GM18870 (cell line): ENCODE data around the gene SMARCA5.
"Not testable (repeated sequence)": the region's sequence is repeated elsewhere in the genome, so short reads cannot be mapped to it uniquely, and the experiment has no call there.

Source experiments
- ATAC-seq: cut with Tn5 transposase; IDR thresholded peaks from one replicate; pipeline ENCODE4 v1.9.1; 2021; ENCODE audit warnings: moderate library complexity; ENCODE audit not compliant: unreplicated experiment

SMARCA5 gene

DNA sequence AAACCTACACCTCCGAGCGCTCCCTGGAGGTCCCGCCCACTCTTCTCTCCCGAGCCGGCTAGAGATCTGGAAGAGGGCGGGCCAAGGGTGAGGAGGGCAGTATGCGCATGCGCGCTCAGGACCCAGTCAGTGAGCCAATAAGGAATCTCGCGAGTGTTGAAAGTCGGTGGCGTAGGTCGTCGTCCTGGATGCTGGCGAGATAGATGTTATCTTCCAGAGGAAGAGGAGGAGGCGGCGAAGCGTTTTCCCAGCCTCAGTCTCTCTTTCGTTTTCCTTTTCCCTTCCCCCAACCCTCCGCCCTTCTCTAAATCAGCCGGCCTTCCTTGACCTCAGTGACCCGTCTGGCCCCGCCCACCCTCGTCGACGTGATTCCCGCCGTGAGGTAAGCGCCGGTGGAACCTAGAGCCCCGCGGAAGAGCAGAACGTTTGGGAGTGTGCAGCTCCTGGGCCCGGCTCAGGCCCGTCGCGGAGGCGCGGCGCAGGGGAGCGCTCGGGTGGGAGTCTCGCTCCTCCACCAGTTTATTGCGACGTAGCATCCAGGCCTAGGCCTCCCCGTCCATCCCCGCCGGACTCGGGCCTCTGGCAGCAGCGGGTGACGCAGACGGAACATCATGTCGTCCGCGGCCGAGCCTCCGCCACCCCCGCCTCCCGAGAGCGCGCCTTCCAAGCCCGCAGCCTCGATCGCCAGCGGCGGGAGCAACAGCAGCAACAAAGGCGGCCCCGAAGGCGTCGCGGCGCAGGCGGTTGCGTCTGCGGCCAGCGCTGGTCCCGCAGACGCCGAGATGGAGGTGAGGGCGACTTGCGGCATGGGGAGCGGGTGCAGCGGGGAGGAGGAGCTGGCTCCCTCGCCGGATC is at the start of gene SMARCA5:
SMARCA5 (plus strand) TSS at position 389 of the 855 bp plus-strand sequence; CDS start at position 612, 223 bp downstream.
- peak; percentile 86 for ATAC-seq

GRCh38 chr4:143473334-143474126 is 40.0 kb upstream of the SMARCA5 start:
- no peak for ATAC-seq

GRCh38 chr4:143477487-143477886 is 36.0 kb upstream of the SMARCA5 start:
- no peak for ATAC-seq

DNA sequence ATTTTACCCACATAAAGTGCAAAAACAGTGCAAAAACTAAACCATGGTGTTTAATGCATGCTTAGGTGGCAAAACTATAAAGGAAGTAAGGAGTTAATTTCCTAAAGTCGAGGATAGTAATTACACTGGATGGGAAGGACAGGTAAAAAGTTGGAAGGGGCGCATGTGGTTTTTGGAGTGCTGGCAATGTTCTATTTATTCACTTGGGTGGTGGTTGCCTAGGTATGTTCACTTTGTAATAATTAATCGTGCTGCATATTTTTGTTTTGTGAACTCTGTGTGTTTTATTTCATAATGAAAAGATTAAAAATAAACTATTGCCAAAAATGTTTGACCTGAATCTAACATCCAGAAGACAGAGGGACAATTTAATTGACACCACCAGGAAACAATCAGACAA is 32.1 kb upstream of the SMARCA5 start:
- ATAC-seq, result no peak

- peak; percentile 71 for ATAC-seq
These were observed 30.7 kb upstream of the SMARCA5 start for GRCh38 chr4:143482840-143483239.

- ATAC-seq, result no peak
These were observed 27.2 kb upstream of the SMARCA5 start for GRCh38 chr4:143486314-143486713.

DNA sequence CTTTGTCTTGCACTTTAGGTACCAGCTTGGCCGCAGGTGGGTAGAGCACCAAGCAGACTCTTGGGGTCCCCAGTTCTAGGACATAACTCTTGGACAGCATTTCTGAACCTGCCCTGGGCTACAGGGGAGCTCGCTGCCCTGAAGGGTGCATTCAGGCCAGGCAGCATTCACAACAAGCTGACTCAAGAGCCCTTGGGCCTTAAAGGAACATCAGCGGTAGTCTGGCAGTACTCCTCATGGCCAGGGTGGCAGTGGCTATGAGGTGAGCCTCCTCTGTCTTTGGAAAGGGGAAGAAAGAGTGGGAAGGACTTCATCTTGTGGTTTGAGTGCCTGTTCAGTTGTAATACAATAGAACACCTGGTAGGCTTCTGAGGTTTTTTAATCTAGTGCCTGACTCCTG is 24.8 kb upstream of the SMARCA5 start:
- no peak for ATAC-seq

GRCh38 chr4:143489106-143489505 is 24.4 kb upstream of the SMARCA5 start:
- no peak for ATAC-seq

- no peak for ATAC-seq
These were observed 15.5 kb upstream of the SMARCA5 start for GRCh38 chr4:143498021-143498420.

DNA sequence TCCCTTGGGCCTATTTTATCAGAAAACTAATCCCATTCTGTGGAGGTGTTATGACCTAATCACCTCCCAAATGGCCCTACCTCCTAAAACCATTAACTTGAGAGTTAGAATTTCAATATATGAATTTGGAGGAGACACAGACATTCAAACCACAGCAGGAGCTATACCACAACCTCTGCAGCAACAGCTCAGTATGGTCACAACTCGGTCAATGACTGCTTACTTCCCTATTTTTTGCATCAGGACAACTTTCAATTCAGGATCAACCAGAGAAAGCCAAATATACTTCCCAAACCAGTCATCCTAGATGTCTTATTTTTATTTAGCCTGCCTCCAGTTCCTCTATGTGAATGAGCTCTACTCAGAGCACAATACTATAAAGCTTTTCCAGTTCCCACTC is 11.3 kb upstream of the SMARCA5 start:
- no peak for ATAC-seq

GRCh38 chr4:143506031-143506430 is 7.5 kb upstream of the SMARCA5 start:
- ATAC-seq, result no peak

- no peak for ATAC-seq
These were observed 1.6 kb upstream of the SMARCA5 start for GRCh38 chr4:143511906-143512305.

DNA sequence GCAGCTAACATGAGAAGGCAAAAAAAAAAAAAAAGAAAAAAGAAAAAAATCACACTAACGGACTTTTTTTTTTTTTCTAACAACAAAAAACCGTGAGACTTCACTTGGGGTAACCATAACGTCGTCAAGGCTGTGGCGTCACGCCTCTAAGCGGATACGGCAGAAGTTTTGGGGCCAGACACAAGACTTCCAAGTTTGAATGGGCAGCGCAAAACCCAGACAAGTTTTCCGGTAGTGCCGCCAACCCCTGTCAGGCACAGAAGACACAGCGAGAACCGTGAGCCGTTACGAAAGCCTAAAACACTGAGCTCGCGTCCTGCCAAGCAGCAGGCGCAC is 556 bp upstream of the SMARCA5 start:
- peak; percentile 46 for ATAC-seq

GRCh38 chr4:143514169-143514495 is 630 bp downstream of the SMARCA5 start:
- ATAC-seq, result no peak

GRCh38 chr4:143514497-143514896 is 995 bp downstream of the SMARCA5 start:
- ATAC-seq, result no peak

GRCh38 chr4:143514901-143515300 is 1.4 kb downstream of the SMARCA5 start:
- no peak for ATAC-seq

- ATAC-seq, result no peak
These were observed 2.4 kb downstream of the SMARCA5 start for GRCh38 chr4:143515905-143516304.

GRCh38 chr4:143517764-143518163 is 4.3 kb downstream of the SMARCA5 start:
- ATAC-seq, result no peak

- ATAC-seq, result no peak
These were observed 10.7 kb downstream of the SMARCA5 start for GRCh38 chr4:143524211-143524610.

DNA sequence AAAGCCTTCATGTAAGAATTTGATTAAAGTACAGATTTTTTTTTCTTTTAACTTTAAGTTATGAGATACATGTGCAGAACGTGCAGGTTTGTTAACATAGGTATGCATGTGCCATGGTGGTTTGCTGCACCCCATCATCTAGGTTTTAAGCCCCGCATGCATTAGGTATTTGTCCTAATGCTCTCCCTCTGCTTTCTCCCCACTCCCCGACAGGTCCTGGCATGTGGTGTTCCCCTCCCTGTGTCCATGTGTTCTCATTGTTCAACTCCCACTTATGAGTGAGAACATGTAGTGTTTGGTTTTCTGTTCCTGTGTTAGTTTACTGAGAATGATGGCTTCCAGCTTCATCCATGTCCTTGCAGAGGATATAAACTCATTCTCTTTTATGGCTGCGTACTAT is 14.5 kb downstream of the SMARCA5 start:
- not testable (repeated sequence) for ATAC-seq

DNA sequence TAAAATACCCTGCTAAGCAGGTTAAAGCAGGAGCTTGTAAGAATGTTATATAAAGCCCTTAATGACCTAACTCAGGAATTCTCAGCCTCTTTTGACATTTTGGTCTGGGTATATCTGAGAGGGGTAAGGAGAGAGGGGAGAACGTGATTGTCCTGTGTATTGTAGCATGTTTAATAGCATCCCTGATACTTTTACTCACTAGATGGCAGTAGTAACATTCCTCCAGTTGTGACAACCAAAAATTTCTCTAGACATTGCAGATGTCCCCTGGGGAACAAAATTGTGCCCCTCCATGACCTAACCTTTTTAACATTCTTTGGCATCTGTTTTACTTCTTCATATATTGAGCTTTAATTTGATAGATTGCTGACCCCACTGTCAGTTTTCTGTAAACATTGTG is 17.9 kb downstream of the SMARCA5 start:
- ATAC-seq, result no peak

- ATAC-seq, result no peak
These were observed 18.4 kb downstream of the SMARCA5 start for GRCh38 chr4:143531788-143532491.
